GM18520 (cell line): ENCODE measurements around the gene CBR1.
"Not testable (repeated sequence)": the region's sequence is repeated elsewhere in the genome, so short reads cannot be mapped to it uniquely, and the experiment has no call there.

Source experiments
- ATAC-seq: cut with Tn5 transposase; IDR thresholded peaks from one replicate; pipeline ENCODE4 v1.9.1; 2021; ENCODE audit not compliant: unreplicated experiment

Gene CBR1

DNA sequence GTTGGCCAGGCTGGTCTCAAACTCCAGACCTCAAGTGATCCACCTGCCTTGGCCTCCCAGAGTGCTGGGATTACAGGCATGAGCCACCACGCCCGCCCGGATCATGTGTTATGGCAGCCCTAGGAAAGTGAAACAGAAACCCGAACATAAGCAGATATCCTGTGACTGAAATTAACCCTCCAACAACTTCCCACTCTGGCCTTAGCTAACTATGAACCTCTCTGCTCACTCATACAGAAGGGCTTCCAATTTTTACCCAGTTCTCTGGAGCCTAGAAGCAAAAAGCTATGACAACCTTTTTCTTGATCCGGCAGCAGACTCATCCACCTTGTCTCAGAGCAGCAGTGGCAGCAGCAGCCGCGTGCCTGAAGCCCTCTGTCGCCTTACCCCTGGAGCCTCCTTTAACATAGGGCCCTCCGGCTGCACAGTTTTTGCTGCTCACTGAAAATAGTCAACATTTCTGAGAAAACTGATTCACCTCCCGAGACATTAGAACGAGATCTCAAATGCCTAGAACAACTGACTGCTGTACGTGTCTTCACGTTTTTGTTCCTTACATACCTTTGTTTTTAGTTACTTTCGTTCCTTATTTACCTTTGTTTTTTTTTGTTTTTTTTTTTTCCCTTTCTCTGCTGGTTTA lies 9.3 kb downstream of the CBR1 start:
- ATAC-seq: no peak

DNA sequence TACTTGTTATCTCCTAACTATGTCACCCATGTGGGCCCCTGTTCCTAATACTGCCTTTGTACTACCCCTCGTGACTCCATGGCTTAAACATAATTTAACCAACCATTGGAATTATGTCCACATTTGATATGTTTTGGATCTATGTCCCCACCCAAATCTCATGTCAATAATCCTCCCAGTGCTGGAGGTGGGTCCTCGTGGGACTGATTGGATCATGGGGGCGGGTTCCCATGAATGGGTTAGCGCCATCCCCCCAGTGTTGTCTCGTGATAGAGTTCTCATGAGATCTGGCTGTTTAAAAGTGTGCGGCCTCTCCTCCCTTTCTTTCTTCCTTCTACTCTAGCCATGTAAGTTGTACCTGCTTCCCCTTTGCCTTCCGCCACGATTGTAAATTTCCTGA lies 9.8 kb downstream of the CBR1 start:
- no peak for ATAC-seq

DNA sequence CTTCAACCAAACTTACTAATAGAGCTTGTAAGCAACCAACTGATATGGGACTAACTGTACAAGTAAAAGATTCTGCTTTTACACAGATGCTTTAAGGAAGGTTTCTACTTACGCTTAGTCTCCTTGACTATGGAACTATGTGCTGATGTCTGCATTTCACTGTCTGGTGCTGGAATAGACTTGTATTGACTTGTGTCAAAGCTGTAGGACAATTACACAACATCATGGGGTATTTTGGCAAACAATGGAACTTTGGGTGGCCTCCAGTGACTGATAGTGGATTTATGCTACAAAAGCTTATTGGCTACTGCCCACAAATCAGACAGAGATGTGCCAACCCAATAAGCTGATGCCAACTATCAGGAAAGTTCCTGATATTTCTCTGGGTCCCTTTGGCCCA lies 10.6 kb downstream of the CBR1 start:
- no peak for ATAC-seq

DNA sequence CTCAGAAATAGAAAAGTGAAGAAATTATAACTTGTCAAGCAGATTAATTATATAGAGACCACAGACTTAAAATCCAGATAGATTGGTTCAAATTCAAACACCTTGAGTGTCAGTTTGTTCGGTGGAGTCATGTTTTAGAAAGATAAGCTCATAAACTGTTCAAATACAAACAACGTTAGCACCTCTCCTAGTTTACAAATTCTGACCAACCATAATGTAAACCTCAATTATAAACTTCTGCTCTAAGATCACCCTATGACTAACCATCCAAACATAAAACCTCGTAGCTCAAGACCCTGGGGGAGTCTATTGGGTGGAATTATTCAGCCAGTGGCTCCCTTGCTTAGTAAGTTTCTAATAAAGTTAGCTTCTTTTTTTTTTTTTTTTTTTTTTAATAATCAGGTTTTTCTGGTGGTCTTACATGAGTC lies 12.4 kb downstream of the CBR1 start:
- ATAC-seq: no peak

DNA sequence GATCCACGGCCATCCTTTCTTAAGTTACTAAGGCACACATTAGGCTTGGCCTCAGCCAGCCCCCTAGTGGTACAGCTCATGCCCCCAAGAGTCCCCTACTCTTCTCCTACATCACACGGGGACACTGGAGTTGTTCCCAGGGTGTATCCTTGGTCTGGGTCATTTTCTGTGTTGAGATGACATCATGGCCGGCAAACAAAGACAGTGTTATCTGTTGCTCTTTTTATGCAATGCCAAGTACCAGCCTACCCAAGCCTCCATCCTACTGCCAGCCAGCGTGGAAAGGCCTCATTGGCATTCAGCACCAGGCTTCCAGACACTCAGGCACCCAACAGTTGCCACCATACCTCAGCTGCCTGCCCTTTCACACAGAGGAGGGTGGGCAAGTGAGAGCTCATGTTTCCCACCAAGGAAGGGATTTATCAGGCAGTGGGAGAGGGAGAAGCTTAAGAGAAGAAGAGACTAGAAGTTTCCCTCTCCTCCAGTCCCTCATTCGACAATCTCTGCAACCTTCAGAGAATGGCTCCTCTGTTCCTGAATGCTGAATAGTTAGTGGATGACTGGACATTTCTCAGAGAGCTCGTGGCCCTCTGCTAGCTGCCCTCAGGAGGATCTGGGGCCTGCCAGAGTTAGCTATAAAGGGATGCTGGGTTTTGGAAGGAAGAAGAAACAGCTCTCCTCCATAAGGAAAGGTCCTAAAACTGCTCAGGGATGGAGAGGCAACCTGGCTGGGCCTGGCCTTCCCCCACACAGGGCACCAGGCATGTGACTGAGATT lies 17.7 kb downstream of the CBR1 start:
- ATAC-seq: no peak

DNA sequence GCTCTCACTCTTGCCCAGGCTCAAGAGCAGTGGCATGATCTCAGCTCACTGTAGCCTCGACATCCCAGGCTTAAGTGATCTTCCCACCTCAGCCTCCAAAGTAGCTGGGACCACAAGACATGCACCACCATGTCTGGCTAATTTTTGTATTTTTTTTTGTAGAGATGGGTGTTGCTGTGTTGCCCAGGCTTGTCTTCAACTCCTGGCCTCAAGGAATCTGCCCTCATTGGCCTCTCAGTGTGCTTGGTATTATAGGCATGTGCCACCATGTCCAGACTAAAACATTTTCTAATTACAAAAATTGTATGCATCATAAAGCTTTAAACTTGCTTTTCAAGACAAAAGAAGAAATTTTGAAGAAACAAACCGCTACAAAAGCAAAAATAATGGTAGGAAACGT lies 20.1 kb downstream of the CBR1 start:
- no peak for ATAC-seq

DNA sequence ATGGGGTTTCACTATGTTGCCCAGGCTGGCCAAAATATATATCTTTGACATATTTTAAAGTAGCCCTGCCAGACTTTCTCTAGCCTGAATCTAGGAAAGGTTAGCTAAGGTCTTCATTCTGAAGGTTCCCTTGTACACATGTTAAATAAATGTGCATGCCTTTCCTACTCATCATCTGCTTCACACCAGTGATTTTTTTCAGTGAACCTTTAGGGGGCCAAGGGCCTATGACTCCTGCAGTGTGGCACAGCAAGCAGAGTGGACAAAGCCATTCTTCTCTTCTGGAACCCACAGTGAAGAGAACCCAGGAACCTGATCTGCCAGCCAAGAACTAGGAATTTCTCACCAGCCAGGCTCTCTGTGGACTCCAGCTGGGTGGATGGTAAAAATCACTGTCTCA lies 22.9 kb downstream of the CBR1 start:
- no peak for ATAC-seq

DNA sequence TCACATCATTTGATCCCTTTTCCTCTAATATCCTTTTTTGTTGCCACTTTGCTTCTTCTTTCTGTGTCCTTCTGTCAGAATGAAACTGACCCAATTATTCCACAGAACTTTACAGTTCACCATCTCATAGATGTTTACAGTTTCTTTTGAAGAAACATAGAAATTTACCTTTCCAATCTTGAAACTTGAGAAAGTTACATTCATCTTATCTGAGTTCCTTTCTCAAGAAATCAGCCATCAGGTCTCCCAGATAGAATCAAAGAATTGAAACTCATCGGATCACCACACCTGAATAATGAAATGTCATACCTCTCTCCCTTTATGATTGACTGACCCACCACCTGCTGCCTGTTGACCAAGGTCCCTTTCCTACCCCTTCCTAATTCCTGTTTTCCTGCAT lies 23.7 kb downstream of the CBR1 start:
- ATAC-seq: no peak

DNA sequence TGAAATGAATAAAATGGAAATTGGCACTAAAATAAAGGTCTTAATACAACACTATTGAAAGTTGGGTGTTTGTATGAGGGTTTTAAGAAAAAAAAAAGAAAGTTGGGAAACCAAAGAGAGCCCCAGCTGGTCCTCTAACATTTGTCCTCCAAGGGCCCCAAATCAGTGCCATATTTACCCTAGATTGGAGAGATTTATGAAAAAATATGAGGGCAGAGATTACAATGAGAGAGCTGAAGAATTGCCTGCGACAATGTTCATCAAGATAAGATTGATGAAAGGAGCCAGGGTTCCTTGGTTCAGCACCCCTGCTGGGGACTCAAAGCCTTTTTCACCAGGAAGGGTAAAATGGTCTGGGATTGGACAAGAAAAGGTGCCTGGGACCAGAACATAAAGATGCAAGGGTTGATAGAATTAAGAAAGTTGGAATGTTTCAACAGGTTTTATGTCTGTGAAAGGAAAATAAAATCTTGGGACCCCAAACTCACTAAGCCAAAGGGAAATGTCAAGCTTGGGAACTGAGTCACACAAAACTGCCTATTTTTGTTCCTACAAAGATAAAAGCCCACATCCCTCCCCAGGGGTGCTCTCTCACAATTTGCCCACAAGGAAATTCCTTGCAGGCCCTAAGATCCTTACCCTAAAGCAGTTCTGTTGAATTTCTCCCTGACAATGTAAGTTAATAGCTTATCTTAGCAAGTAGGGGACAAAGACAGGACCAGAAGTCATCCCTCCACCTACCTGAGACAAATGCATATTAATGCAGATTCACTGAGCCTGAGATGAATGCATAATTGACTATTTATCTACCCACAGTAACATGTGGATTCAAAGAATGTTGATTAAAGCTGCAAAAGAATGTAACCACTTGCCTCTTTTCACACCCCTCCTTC lies 26.8 kb downstream of the CBR1 start:
- ATAC-seq: no peak

DNA sequence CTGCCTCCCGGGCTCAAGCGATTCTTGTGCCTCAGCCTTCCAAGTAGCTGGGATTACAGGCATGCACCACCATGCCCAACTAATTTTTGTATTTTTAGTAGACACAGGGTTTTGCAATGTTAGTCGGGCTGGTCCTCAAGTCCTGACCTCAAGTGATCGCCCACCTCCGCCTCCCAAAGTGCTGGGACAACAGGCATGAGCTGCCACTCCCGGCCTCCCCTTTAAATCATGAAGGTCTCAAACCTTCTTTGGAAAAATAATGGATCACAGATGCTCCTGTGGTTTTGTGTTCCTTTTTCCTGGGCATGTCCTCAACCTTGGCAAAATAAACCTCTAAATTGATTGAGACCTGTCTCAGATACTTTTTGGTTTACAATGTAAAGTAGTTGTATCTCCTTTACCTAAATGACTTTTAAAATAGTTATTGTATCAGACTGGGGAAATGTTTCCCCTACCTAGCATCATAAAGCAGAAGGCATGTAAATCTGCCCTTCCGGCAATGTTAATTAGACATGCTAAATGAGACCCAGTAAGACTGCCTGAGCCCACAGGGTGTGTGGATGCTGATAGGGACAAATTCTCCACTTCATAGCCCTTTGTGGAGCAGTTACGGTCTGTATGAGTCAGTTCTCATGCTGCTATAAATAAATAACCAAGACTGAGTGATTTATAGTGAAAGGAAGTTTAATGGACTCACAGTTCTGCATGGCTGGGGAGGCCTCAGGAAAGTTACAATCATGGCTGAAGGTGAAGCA lies 27.8 kb downstream of the CBR1 start:
- ATAC-seq: no peak

DNA sequence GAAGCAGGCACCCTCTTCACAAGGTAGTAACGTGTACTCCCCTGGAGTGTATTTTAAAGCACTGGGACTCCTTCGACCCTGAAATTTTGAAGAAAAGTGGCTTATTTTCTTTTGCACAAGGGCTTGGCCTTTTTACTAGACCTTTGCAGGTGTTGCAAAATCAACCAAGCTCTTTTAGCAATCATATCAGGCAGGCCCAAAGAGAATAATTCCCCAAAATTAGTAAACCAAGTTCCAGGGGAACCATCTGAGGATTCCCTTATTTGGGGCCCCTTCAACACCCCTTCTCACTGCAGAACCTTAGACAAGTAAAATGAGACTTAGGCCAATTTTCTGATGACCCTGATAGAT lies 28.3 kb downstream of the CBR1 start:
- no peak for ATAC-seq

DNA sequence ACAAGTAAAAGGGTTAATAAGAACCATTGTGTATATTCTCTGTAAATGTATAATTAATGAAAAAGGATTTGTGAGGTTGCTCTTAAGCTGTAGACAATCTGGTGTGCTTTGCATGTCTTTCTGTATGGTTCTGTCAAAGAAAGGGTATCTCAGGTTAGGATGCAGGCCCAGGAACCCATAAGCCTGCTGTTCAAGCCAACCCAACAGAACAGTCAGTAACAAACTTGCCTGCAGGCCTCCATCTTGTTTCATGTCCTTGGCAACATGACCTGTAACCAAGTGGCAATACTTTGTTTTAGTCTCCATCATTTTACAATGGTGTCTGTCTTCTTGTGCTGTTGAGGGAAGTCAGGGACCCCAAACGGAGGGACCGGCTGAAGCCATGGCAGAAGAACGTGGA lies 29.2 kb downstream of the CBR1 start:
- ATAC-seq: no peak

DNA sequence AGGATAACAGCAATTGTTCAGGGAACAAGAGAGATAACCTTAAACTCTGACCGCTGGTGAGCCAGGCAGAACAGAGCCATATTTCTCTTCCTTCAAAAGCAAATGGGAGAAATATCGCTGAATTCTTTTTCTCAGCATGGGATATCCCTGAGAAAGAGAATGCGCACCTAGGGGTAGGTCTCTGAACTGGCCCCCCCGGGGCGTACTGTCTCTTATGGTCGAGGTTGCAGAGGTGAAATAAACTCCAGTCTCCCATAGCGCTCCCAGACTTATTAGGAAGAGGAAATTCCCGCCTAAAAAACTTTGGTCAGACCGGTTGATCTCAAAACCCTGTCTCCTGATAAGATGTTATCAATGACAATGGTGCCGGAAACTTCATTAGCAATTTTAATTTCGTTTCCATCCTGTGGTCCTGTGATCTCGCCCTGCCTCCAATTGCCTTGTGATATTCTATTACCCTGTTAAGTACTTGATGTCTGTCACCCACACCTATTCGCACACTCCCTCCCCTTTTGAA lies 29.9 kb downstream of the CBR1 start:
- not testable (repeated sequence) for ATAC-seq

DNA sequence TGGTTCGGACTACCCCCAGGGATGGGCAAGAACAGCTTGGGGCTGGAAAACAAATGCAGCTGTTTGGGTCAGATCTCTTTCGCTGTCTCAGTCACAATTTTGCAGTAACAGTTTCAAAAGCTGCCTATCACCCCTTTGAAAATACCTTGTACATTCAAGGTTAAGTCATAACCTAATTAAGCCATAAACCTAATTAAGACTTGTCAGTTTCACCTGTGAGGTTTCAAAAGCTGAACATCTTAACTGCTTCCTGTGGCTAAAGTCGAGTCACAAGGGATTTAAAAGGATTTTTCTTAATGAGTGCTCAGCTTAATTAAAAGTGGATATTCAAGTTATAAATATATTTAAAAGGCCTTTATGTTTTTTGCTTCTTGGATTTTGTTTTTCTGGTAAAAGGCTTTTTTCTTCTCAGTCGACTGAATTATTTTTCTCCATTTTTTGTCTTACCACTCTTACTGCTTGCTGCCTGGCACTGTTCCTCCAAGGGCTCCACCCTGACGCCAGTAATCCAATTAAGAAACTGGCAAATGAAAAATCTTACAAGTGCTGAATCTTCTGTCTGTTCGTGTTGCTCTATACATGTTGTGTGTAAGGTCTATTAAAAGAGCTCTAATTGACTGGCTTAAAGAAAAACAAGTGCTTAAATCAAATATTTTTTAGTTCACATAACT lies 31.3 kb downstream of the CBR1 start:
- no peak for ATAC-seq

DNA sequence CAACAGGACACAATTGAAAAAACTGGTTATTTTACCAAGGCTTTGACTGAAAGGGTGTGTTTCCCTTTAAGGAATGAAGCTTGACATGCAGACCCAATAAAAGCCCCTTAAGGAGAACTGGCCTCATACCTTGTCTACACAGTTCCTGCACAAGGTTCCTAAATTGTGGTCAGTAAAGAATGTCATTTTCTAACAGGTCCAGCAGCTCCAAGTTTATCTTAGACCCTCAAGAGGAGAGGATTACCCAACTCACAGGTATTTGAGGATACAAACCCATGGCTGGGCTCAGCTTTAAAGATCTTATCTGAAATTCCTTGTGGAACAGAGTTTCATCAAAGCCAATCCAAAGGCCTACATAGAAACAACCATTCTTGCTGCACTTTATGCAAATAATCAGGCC lies 33.6 kb downstream of the CBR1 start:
- no peak for ATAC-seq

DNA sequence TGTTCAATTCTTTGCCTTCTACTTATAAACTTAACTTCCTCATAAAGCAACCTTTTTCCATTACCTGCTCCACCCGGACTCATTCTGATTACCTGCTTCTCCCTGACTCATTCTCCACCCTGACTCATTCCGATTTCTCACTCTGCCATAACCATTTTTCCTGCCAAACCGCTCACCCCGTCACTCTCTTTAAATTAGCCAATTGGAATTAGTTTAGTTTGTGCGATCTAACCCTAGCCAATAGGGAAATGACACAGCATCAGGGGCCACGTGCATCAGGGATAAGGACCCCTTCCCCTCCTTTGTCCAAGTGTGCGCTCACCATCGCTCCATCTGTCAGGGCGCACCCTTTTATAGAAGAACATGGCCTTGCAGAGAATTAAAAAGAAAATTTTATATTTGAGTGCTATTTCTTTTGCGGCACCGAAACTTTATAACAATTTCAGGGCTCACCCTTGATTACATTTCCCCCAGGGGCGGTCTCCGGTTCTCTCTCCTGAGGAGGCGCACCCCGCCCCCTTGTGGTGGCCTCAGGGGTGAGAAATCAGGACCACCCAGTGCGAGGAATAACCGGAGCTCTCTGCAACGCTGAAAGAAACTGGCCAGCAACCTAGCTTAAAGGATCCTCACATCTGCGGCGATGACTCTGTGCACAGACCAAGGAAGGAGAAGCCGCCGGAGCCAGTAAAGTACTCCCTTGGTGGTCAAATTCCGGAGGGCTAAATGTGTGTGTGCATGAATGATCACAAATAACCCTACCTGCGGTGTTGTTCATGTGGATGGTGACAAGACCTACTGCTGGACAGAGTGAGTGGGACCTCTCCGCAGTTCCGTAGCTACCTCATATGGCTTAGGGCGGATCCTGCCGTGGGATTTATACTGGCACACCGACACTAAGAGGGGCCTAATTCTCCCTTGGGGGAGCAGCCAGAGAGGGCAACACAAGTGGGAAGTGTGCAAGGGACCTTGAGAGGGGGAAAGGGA lies 34.8 kb downstream of the CBR1 start:
- ATAC-seq: no peak

DNA sequence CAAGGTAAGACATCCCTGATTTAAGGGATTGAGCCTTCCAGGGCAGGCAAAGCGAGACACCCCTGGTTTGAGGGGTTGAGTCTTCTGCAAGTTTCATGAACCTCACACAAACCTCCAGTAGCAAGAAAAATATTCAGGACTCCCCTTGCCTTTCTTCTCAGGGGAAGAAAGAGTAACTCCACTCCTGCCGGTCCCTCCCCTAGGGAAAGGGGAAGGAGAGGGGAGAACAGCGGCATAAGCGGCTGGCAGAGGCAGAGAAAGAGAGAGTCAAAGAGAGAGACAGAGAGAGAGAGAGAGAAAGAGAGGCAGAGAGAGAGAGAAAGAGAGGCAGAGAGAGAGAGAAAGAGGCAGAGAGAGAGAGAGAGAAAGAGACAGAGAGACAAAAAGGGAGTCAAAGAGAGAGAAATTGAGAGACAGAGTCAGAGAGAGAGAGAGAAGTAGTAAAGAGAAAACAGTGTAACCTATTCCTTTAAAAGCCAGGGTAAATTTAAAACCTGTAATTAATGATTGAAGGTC lies 35.6 kb downstream of the CBR1 start:
- ATAC-seq: no peak

DNA sequence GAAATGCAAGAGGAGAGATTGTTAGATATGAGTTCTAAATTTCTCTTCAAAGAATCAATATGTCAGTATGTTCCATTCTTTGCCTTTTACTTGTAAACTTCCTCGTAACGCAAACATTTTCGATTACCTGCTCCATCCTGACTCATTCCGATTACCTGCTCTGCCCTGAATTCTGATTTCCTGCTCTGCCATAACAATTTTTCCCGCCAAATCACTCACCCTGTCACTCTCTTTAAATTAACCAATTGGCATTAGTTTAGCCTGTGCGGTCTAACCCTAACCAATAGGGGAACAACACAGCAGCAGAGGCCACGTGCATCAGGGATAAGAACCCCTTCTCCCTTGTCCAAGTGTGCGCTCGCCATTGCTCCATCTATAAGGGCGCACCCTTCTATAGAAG lies 40.0 kb downstream of the CBR1 start:
- no peak for ATAC-seq

DNA sequence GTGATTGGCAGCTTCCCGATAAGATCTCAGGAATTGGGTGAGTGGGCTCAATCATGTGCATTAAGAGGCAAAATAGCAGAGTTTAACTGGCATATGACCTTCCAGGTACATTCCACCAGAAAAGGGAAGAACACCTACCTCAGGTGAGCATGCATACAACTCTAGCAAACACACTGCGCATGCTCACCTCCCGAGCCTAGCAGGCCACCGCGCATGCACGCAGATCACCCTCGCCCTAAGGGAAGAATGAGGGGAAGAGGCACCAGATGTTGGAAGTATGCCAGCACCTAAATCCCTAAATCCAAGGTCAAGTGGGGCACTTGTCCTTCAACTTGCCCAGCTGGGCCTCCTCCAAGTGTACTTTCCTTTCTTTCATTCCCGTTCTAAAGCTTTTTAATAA lies 41.4 kb downstream of the CBR1 start:
- no peak for ATAC-seq
